Ascending aorta (tissue), 2 donors: Measurements from ENCODE around the gene NF1. TPM values are rescaled to one million over a fixed set of nuclear protein-coding genes. Genes with fewer than 3 reads are reported as not detected.
"Not testable (repeated sequence)": the region's sequence is repeated elsewhere in the genome, so short reads cannot be mapped to it uniquely, and the experiment has no call there.

Experiments used
- DNase-seq, 2 donors: peaks; one replicate each; pipeline ENCODE4 v3.0.0-alpha.2; 2019; ENCODE audit warnings: low spot score in 2 of 2
- H3K27ac ChIP-seq, 2 donors: fragments of 200-600 bp; sonication (generic); one replicate each; pipeline ENCODE4 v1.5.1; 2016 to 2017; ENCODE audit warnings: mild to moderate bottlenecking in 1 of 2
- H3K27me3 ChIP-seq: fragments of 200-600 bp; sonication (generic); one replicate; pipeline ENCODE4 v1.5.1; 2017
- H3K36me3 ChIP-seq, 2 donors: fragments of 200-600 bp; sonication (generic); one replicate each; pipeline ENCODE4 v1.5.1; 2016
- H3K4me1 ChIP-seq, 2 donors: fragments of 200-600 bp; sonication (generic); one replicate each; pipeline ENCODE4 v1.5.1; 2016 to 2017; ENCODE audit warnings: mild to moderate bottlenecking in 1 of 2
- H3K4me3 ChIP-seq, 2 donors: fragments of 200-600 bp; sonication (generic); one replicate each; pipeline ENCODE4 v1.5.1; 2016 to 2017; ENCODE audit warnings: mild to moderate bottlenecking in 1 of 2
- H3K9me3 ChIP-seq, 2 donors: fragments of 200-600 bp; sonication (generic); one replicate each; pipeline ENCODE4 v1.5.1; 2016
- intact Hi-C: fragments of 100-400 bp; cut with DNase I; formaldehyde crosslinking; loops from one replicate; pipeline ENCODE4 v1.15.1; 2023
- total RNA-seq: library from RNA; depleted of rRNA; stranded (reverse); fragments of >200 nt; gene quantifications from one replicate; pipeline ENCODE4 v1.1.0, GENCODE V29; 2016
- TF ChIP-seq, protein P1 (sequence below), 3 experiments: fragments of 200-600 bp in 2 of 3; fragments of 450-650 bp in 1 of 3; sonication (generic) in 2 of 3; IDR thresholded peaks; one replicate each; pipeline ENCODE4 v1.5.1; 2016 to 2019; ENCODE audit warnings: antibody characterized with exemption in 3 of 3, mild to moderate bottlenecking in 1 of 3, moderate library complexity in 1 of 3

NF1 gene
- total RNA-seq, 1 donor from 2014 or later = 25.0 TPM

DNA sequence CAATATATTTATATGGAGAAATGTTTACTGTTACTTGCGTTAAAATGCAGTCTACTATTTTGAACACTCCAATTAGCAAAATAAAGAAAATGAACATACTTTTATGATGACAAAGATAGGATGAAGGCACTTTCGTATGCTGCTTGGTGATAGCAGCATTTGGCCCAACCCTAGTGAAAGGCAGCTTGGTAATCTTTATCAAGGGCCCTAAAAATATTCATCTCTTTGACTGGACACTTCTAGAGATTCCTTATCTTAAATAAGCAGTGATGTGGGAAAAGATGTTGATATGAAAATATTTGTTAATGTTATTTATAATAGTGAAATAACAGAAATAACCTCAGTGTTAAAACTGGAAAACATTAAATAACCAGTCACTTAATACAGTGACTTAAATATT lies 79.4 kb downstream of the NF1 start:
- Histone ChIP-seq H3K36me3 (peaks cover 0 to 5% of the 10 kb centered on the region in 2 donors), H3K27me3 (no peaks in the 10 kb centered on the region), H3K4me3 (no peak overlapping the region), H3K9me3 (no peaks in the 10 kb centered on the region), H3K4me1 (no peaks in the 10 kb centered on the region), H3K27ac (no peak overlapping the region)
- TF ChIP-seq, protein P1, sequence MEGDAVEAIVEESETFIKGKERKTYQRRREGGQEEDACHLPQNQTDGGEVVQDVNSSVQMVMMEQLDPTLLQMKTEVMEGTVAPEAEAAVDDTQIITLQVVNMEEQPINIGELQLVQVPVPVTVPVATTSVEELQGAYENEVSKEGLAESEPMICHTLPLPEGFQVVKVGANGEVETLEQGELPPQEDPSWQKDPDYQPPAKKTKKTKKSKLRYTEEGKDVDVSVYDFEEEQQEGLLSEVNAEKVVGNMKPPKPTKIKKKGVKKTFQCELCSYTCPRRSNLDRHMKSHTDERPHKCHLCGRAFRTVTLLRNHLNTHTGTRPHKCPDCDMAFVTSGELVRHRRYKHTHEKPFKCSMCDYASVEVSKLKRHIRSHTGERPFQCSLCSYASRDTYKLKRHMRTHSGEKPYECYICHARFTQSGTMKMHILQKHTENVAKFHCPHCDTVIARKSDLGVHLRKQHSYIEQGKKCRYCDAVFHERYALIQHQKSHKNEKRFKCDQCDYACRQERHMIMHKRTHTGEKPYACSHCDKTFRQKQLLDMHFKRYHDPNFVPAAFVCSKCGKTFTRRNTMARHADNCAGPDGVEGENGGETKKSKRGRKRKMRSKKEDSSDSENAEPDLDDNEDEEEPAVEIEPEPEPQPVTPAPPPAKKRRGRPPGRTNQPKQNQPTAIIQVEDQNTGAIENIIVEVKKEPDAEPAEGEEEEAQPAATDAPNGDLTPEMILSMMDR (IDR thresholded peaks at IDR 0.05) = no peak
- intact Hi-C loops = no loop called here
- DNase-seq = no peak

DNA sequence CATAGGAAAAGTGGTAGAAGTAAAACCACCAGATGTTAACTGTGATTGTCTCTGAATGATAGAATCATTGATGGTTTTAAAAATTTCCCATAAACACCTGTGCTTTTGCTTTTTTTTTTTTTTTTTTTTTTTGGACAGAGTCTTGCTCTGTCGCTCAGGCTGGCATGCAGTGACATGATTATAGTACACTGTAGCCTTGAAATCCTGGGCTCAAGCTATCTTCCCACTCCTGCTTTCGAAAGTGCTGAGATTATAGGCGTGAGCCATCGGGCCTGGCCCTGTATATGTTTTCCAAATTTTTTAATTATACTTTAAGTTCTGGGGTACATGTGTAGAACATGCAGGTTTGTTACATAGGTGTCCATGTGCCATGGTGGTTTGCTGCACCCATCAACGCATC lies 80.5 kb downstream of the NF1 start:
- H3K27ac ChIP-seq = no peak overlapping the region
- TF ChIP-seq, protein P1 (IDR thresholded peaks at IDR 0.05) = no peak
- intact Hi-C loops = no loop called here
- H3K4me1 ChIP-seq = no peaks in the 10 kb centered on the region
- H3K4me3 ChIP-seq = no peak overlapping the region
- no peaks in the 10 kb centered on the region for H3K9me3 ChIP-seq
- DNase-seq = no peak
- H3K27me3 ChIP-seq = no peaks in the 10 kb centered on the region
- no peaks in the 10 kb centered on the region for H3K36me3 ChIP-seq

DNA sequence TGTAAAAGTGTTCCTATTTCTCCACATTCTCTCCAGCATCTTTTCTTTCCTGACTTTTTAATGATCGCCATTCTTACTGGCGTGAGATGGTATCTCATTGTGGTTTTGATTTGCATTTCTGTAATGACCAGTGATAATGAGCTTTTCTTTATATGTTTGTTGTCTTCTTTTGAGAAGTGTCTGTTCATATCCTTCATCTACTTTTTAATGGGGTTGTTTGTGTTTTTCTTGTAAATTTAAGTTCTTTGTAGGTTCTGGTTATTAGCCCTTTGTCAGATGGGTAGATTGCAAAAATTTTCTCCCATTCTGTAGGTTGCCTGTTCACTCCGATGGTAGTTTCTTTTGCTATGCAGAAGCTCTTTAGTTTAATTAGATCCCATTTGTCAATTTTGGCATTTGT lies 81.4 kb downstream of the NF1 start:
- DNase-seq, H3K9me3 ChIP-seq, H3K27ac ChIP-seq, H3K27me3 ChIP-seq, H3K4me1 ChIP-seq, H3K4me3 ChIP-seq, intact Hi-C loops, H3K36me3 ChIP-seq: not testable (repeated sequence)

DNA sequence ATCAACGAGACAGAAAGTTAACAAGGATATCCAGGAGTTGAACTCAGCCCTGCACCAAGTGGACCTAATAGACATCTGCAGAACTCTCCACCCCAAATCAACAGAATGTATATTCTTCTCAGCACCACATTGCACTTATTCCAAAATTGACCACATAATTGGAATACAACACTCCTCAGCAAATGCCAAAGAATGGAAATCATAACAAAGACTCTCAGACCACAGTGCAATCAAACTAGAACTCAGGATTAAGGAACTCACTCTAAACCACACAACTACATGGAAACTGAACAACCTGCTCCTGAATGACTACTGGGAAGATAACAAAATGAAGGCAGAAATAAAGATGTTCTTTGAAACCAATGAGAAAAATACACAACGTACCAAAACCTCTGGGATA lies 84.2 kb downstream of the NF1 start:
- H3K9me3 ChIP-seq, DNase-seq, H3K27ac ChIP-seq, H3K4me3 ChIP-seq, intact Hi-C loops, H3K27me3 ChIP-seq, H3K4me1 ChIP-seq: not testable (repeated sequence)
- H3K36me3 ChIP-seq = peaks cover 13 to 24% of the 10 kb centered on the region in 2 donors

DNA sequence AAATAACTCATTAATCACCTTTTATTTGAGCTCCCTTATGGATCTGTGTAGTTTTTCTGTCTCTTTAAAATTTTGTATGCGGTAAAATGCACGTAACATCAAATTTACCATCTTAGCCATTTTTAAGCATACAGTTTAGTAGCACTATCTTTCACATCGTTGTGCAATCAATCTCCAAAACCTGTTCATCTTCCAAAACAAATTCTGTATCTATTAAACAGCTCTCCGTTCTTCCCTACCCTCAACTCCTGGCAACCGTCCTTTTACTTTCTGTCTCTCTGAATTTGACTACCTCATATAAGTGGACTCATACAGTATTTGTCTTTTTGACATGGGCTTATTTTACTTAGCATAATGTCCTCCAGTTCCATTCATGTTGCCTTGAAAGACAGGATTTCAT lies 100.5 kb downstream of the NF1 start:
- Histone ChIP-seq H3K27me3 (no peaks in the 10 kb centered on the region), H3K27ac (no peak overlapping the region), H3K9me3 (no peaks in the 10 kb centered on the region), H3K4me1 (no peaks in the 10 kb centered on the region), H3K4me3 (no peak overlapping the region), H3K36me3 (no peaks in the 10 kb centered on the region)
- TF ChIP-seq, protein P1 (IDR thresholded peaks at IDR 0.05) = no peak
- intact Hi-C loops = no loop called here
- no peak for DNase-seq

DNA sequence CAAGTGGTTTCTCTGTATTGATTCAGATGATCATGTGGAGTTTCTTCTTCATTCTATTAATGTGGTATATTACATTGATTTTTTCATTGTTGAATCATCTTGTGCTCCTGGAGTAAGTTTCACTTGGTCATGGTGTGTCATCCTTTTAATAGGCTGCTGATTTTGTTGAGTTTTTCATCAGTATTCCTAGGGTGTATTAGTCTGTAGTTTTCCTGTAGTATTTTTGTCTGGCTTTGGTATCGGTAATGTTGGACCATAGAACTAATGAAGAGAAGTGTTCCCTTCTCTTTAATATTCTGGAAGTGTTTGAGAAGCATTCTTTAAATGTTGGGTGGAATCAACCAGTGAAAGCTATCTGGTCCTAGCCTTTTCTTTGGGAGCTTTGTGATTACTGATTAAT lies 103.2 kb downstream of the NF1 start:
- no peaks in the 10 kb centered on the region for H3K27me3 ChIP-seq
- no peak overlapping the region for H3K4me3 ChIP-seq
- no peak for DNase-seq
- no peak overlapping the region for H3K27ac ChIP-seq
- TF ChIP-seq, protein P1 (IDR thresholded peaks at IDR 0.05) = no peak
- H3K36me3 ChIP-seq = no peaks in the 10 kb centered on the region
- no peaks in the 10 kb centered on the region for H3K4me1 ChIP-seq
- intact Hi-C loops = no loop called here
- no peaks in the 10 kb centered on the region for H3K9me3 ChIP-seq

DNA sequence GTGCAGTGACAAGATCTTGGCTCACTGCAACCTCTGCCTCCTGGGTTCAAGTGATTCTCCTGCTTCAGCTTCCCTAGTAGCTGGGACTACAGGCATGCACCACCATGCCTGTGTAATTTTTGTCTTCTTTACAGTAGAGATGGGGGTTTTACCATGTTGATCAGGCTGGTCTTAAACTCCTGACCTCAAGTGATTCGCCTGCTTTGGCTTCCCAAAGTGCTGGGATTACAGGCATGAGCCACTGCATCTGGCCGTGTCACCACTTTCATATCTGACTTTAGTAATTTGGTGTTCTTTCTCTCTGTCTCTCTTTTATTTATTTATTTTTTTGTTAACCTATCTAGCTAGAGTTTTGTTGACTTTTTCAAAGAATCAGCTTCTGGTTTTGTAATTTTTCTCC lies 103.9 kb downstream of the NF1 start:
- H3K9me3 ChIP-seq, intact Hi-C loops, DNase-seq, H3K36me3 ChIP-seq, H3K4me3 ChIP-seq, H3K4me1 ChIP-seq, H3K27me3 ChIP-seq, H3K27ac ChIP-seq: not testable (repeated sequence)
